T47D (cell line): ENCODE measurements around the gene CEACAM18.
"Not testable (repeated sequence)": the region's sequence is repeated elsewhere in the genome, so short reads cannot be mapped to it uniquely, and the experiment has no call there.

Experiments
- DNase-seq, 2 experiments: peaks; one replicate each; pipeline versions ENCODE4 v3.0.0 to v3.0.0-alpha.2; 2011 to 2012; ENCODE audit warnings: low read depth in 1 of 2, low spot score in 1 of 2
- JUND ChIP-seq: IDR thresholded peaks from 2 replicates; pipeline ENCODE4 v1.6.1; 2012; ENCODE audit warnings: low read depth
- in situ Hi-C: cut with HindIII; loops from 2 replicates; pipeline ENCODE4 v1.10.0; 2016; ENCODE audit warnings: low sequenced_read_pairs, low pct_unique_long_range_greater_than_20kb

The CEACAM18 gene

GRCh38 chr19:51450730-51451307 lies 27.5 kb upstream of the CEACAM18 start:
- no peak for TF ChIP-seq JUND
- in situ Hi-C loops = no loop called here
- DNase-seq = no peak

GRCh38 chr19:51456541-51457290 lies 21.6 kb upstream of the CEACAM18 start:
- in situ Hi-C loops = no loop called here
- TF ChIP-seq JUND = no peak
- no peak for DNase-seq

GRCh38 chr19:51457351-51458013 lies 20.9 kb upstream of the CEACAM18 start:
- TF ChIP-seq JUND = no peak
- in situ Hi-C loops = no loop called here
- no peak for DNase-seq

GRCh38 chr19:51458051-51458645 lies 20.2 kb upstream of the CEACAM18 start, which contains the start of gene SIGLEC8:
Gene SIGLEC8, minus strand, starts transcription at chr19:51458454. Its CDS starts 67 bp downstream, at chr19:51458387.
- in situ Hi-C loops = no loop called here
- no peak for TF ChIP-seq JUND
- DNase-seq = no peak

GRCh38 chr19:51458899-51459505 lies 19.3 kb upstream of the CEACAM18 start:
- no peak for TF ChIP-seq JUND
- in situ Hi-C loops = no loop called here
- no peak for DNase-seq

- no peak for DNase-seq
- in situ Hi-C loops = no loop called here
- no peak for TF ChIP-seq JUND
Measured at GRCh38 chr19:51460164-51460992, 18.0 kb upstream of the CEACAM18 start.

- TF ChIP-seq JUND = no peak
- DNase-seq = no peak
- in situ Hi-C loops = no loop called here
Measured at GRCh38 chr19:51461723-51462161, 16.6 kb upstream of the CEACAM18 start.

- in situ Hi-C loops = no loop called here
- TF ChIP-seq JUND = no peak
Measured at GRCh38 chr19:51462276-51462675, 16.1 kb upstream of the CEACAM18 start.

GRCh38 chr19:51462681-51463080 lies 15.7 kb upstream of the CEACAM18 start:
- in situ Hi-C loops = no loop called here
- TF ChIP-seq JUND = no peak
- DNase-seq = no peak

More at GRCh38 chr19:51462276-51462675, 16.1 kb upstream of the CEACAM18 start:
- DNase-seq = no peak

- DNase-seq, in situ Hi-C loops: not testable (repeated sequence)
Measured at GRCh38 chr19:51463976-51464581, 14.3 kb upstream of the CEACAM18 start.

GRCh38 chr19:51466723-51467122 lies 11.6 kb upstream of the CEACAM18 start:
- DNase-seq = no peak
- no peak for TF ChIP-seq JUND
- in situ Hi-C loops = no loop called here
